ENCODE data around the gene GABPA. TPM values are rescaled to one million over a fixed set of nuclear protein-coding genes. Genes with fewer than 3 reads are reported as not detected.
A peak's percentile ranks its signal among the peaks of the same experiment; 100 is the strongest.
"Not testable (repeated sequence)": the region's sequence is repeated elsewhere in the genome, so short reads cannot be mapped to it uniquely, and the experiment has no call there.

Gene GABPA
- 22.4 and 27.0 TPM in 2 replicates for total RNA-seq

DNA sequence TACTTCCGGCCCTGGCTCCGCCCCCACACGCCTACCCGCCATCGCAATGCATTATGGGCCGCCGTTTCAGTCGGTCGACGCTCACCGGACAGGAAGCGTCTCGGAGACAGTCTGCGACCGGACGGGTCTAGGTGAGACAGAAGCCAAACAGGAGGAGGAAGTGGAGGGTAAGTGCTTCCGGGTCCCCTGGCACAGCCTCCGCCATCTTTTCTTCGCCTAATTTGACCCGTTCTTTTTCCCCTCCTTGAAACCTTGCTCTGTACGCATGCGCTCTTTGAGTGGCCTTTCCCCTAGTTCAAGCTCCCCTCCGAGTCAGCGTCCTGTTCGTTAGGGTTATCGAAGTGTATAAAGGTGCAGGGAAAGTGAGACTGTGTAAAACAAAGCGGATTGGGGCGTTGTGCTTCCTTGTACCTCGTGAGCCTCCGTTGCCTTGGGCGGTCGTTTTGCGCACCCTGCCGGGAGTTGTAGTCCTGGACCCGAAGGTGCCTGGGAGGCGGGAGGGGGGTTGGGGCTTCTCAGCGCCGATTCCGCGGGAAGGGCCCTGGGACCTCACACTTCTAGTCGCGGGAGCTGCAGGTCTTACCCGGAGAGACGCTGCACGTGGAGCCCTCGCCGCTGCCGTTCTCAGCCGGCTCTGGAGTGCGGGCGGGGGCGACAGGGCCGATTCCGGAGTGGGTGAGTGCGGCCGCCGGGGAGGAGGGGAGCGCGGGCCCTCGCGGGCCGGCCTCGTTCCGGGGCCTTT, at the start of gene GABPA, which contains the start of gene ATP5PF:
TSS of gene GABPA (plus strand) at position 69 of the 742 bp plus-strand sequence. CDS start 6,627 bp downstream, outside the sequence.
TSS of gene ATP5PF (minus strand) at position 1 of the 742 bp plus-strand sequence. CDS start 5,110 bp downstream, outside the sequence.
- peak; percentile 97 for DNase-seq (ENCODE audit: low read depth)

- no peak for DNase-seq (ENCODE audit: low read depth)
Observed at GRCh38 chr21:25687787-25688186, 47.0 kb upstream of the GABPA start.

GRCh38 chr21:25688275-25689155, 46.3 kb upstream of the GABPA start:
- DNase-seq (ENCODE audit: low read depth), result no peak

GRCh38 chr21:25689226-25689625, 45.5 kb upstream of the GABPA start:
- DNase-seq (ENCODE audit: low read depth), result no peak

GRCh38 chr21:25691976-25692375, 42.8 kb upstream of the GABPA start:
- peak; percentile 6 for DNase-seq (ENCODE audit: low read depth)

- not testable (repeated sequence) for DNase-seq (ENCODE audit: low read depth)
Observed at GRCh38 chr21:25695461-25695860, 39.3 kb upstream of the GABPA start.

- peak; percentile 7 for DNase-seq (ENCODE audit: low read depth)
Observed at GRCh38 chr21:25700741-25701140, 34.0 kb upstream of the GABPA start.

DNA sequence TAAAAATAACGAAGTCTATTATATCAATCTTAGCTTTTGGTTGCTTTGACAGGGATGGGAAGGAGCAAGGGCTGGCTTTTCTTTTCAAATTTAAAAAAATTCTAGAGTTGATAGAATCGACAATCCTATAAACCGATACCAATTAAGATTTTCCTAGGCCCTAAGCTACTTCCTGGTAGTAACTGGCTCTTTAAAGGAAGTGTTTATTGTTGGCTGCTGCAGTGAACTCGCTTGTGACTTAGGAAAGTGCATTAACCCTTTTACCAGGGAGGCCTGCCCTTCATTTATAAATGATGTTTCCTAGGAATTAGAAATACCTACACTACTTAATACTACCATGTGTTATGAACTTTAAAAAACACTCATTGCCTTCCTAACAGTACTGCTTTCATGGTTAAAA, 33.2 kb upstream of the GABPA start:
- no peak for DNase-seq (ENCODE audit: low read depth)

DNA sequence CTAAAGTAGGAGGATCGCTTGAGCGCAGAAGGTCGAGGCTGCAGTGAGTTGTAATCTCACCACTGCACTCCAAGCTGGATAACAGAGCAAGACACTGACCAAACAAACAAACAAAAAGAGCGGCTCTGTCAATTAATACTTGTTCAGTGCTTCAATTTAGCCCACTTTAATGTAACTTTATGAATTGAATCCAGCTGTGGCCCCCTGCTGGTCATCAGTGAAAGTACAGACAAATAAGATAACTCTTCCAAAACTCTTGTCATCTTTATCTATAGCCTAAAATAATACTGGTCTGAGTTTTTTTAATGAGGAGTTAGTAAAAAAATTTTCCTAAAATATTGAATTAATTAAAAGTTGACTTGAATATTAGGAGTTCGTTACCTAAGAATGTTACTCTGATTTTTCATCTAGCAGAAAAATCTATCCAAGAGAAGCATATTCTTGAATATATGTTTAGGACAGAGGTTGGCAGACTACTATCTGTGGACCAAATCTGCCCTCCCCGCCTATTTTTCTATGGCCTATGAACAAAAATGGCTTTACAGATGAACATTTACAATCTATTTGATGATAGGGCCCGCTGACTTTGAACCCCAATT, 26.2 kb upstream of the GABPA start:
- DNase-seq (ENCODE audit: low read depth), result peak; percentile 25

DNA sequence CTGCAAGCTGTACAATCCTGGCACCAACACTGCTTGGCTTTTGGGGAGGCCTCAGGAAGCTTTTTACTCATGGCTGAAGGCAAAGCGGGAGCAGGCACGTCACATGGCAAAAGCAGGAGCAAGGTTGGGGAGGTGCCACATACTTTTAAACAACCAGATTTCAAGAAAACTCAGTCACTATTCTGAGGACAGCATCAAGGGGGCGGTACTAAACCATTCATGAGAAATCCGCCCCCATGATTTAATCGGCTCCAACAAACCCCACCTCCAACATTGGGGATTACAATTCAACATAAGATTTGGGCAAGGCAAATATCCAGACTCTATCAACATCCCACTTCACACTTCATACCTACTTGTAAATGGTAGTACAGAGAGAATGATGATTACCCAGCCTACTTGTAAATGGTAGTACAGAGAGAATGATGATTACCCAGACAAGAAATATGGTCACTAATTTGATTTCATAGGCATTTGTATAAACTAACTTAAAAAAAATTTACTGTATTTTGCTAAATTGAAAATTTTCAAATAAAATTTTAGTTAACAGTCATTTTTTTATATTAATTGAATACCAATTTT, 25.0 kb upstream of the GABPA start:
- DNase-seq (ENCODE audit: low read depth), result no peak

- no peak for DNase-seq (ENCODE audit: low read depth)
Observed at GRCh38 chr21:25710550-25710949, 24.2 kb upstream of the GABPA start.

GRCh38 chr21:25714066-25714465, 20.7 kb upstream of the GABPA start:
- not testable (repeated sequence) for DNase-seq (ENCODE audit: low read depth)

- peak; percentile 51 for DNase-seq (ENCODE audit: low read depth)
Observed at GRCh38 chr21:25717491-25718147, 17.2 kb upstream of the GABPA start.

DNA sequence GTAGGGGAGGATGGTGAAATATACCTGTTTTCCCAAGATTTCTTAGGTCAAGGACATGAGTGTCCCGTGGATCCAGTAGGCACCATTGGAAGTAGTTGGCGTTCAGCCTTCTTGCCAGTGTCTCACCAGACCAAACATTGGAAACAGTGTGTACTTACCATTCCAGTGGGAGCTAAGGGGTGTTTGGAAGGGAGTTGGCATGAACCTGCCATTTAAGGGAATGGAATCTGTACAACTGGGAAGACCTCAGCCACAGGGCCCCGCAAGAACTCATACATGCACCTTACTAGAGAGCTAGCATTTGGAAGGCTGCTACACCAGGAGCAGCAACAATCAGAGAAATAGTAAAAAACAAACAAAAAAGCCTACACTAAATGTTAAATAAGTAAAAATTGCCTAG, 12.8 kb upstream of the GABPA start:
- DNase-seq (ENCODE audit: low read depth), result no peak

DNA sequence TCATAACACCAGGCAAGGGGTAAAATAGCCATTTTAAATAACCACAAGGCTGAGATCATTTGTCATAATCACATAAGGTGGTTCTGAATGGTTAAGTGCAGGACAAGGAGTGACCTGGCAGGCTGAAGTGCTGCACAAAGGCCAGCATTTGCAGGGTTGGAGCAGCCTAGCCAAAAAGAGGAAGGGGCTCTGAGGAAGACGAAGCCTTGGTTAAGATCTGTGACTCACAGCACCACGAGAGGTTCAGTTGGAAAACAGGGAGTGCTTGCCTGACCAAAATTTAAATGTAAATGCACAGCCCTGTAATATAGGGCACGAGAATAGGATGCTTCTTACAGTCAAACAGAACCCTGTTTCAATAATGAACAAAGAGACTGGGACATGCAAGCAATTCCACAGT, 12.1 kb upstream of the GABPA start:
- no peak for DNase-seq (ENCODE audit: low read depth)

DNA sequence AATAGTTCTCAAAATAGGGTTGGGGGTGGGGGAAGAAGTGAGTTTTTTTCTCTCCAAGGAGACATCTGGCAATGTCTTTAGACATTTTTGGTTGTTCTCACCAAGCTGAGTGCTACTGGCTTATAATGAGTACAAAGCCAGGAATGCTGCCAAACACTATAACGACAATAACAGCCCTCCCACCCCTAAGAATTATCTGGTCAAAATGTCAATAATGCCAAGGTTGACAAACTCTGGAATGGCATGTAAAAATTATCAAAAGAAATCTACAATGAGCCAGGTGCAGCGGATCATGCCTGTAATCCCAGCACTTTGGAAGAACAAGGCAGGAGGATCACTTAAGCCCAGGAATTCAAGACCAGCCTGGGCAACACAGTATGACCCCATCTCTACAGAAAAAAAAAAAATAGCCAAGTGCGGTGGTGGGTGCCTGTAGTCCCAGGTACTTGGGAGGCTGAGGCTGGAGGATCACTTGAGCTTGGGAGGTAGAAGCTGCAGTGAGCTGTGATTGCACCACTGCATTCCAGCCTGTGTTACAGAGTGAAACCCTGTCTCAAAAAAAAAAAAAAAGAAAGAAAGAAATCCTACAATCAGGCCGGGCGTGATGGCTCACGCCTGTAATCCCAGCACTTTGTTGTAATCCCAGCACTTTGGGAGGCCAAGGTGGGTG, 2.5 kb upstream of the GABPA start:
- peak; percentile 8 for DNase-seq (ENCODE audit: low read depth)

GRCh38 chr21:25733859-25734653, 716 bp upstream of the GABPA start:
- DNase-seq (ENCODE audit: low read depth), result peak; percentile 27

DNA sequence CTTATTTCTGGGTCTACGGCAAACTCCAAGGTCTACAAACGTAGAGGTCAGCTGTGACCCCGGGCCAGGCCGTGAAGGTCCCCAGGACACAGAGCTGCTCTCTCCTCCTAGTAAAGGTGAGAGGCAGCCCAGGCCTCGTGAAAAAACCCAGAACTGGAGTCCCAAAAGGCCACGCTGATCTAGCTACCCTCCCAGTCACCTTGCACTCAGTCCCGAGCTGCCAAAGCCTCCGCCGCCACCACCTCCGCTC, 193 bp upstream of the GABPA start:
- DNase-seq (ENCODE audit: low read depth), result no peak

DNA sequence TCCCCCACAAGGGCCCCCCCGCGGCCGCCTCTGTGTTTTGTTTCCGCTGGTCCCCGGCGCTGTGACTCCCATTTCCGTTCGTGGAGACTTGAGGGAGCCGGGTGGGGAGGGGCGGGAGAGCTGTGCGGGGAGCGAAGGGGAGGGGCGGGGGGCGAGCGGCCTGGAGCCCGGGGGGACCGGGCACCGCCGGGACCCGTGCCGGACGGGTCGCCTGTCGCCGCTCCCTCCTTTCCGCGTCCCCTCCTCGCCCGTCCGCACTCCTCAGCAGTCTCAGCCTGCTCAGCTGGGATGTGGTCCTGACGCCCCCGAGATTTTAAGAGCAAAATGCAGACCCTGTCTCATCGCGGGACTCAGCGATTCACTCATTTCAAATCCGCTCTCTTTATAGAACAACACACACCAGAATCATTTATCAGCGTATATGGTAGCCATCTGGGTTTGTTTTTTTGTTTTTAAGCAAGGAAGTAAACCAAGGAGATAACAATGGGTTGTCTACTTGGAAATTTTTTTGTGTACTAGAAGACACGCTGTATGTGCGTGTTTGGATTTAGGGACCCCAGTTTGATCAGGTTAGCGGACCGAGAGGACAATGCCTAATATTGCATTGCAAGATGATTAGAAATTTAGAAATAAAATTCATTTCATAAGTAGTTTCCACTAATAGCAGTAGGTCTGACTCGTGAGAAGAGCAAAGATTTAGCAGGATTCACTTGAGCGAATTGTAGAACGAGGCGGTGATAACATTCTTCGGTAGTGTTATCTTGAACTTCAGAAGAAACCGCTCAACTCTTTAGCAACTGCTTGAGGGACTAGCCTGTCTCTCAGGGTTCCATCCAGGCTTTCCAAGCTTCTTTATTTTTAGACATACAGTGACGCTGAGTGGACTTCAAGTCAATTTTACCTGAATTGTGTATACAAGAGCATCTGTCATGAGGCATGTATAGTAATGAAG, 1.1 kb downstream of the GABPA start:
- peak; percentile 52 for DNase-seq (ENCODE audit: low read depth)

Measured in renal cortical epithelial cell (primary cell).